H1 (cell line): ENCODE data around the gene SLC43A1. TPM values are rescaled to one million over a fixed set of nuclear protein-coding genes. Genes with fewer than 3 reads are reported as not detected.

Source experiments
- ASH2L ChIP-seq: fragments of 200-600, 300-600 bp; sonication (generic); IDR thresholded peaks from one replicate; pipeline ENCODE4 v1.7.1; 2017; ENCODE audit warnings: low read length
- EP300 ChIP-seq, 2 experiments: IDR thresholded peaks; 1 replicate in 1 of 2; 2 replicates in 1 of 2; pipeline ENCODE4 v1.6.1; 2011 to 2012; ENCODE audit warnings: low read depth in 2 of 2, low read length in 2 of 2, mild to moderate bottlenecking in 2 of 2, borderline replicate concordance in 1 of 2, inconsistent platforms in 1 of 2, moderate library complexity in 1 of 2
- RNF2 ChIP-seq: fragments of 200-900, 300-1000 bp; sonication (generic); IDR thresholded peaks from 2 replicates; pipeline ENCODE4 v1.7.1; 2016; ENCODE audit warnings: borderline replicate concordance, low read depth, mild to moderate bottlenecking, antibody characterized with exemption, low read length; ENCODE audit not compliant: poor library complexity, severe bottlenecking; ENCODE audit errors: missing control alignments
- SP2 ChIP-seq: IDR thresholded peaks from 2 replicates; pipeline ENCODE4 v1.6.1; 2012; ENCODE audit warnings: mild to moderate bottlenecking, low read length, inconsistent platforms
- polyA plus RNA-seq, 7 experiments: library from polyadenylated mRNA; depleted of rRNA in 3 of 7; stranded (reverse) in 5 of 7; unstranded in 2 of 7; fragments of >200 nt in 5 of 7; fragments of 200-250 nt in 2 of 7; gene quantifications; 1 replicate in 5 of 7; 2 replicates in 1 of 7; 4 replicates in 1 of 7; pipeline versions ENCODE4 v1.2.1 to v1.2.3, GENCODE V29; 2011 to 2013; ENCODE audit warnings: missing spikeins in 2 of 7, mixed read lengths in 2 of 7
- total RNA-seq: library from RNA; stranded (reverse); fragmentation: NEBNext Ultra II Directional; extraction: Animal tissue kit (Norgen Biotek cat#: 25700); gene quantifications from 2 replicates; pipeline ENCODE4 v1.2.1, GENCODE V29; 2021
- TF ChIP-seq, protein P1 (sequence below): fragments of 300-600 bp; sonication (generic); IDR thresholded peaks from 2 replicates; pipeline ENCODE4 v1.7.1; 2012; ENCODE audit warnings: low read length, moderate library complexity, mild to moderate bottlenecking, inconsistent platforms; ENCODE audit not compliant: insufficient replicate concordance
- TF ChIP-seq, protein P2 (sequence below): IDR thresholded peaks from 2 replicates; pipeline ENCODE4 v1.6.1; 2012; ENCODE audit warnings: inconsistent platforms

SLC43A1 gene
- total and polyA plus RNA-seq, 2 of the 8 experiments (the other 6 are each of a cell fraction or from before 2014, with no cell fraction given): 34.5 to 58.0 TPM

DNA sequence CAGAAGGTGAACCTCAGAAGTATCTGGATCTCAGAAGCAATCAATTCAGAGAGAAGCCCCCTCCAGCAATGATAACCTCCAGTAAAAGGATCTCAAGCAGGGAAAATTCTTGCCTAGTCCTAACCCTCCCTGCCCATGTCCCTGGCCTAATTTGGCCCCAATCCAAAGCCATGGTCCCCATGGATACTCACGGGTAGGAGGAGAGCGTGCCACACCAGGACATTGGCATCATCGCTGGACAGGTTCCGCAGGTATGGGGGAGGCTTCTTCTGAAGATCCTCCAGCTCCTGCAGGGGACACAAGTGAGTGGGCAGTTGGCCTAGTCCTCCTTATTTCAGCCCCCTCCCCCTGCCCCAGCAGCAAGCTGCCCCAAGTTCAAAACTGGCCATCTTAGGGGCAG is 44.6 kb upstream of the SLC43A1 start (continued):
- TF ChIP-seq, protein P1, sequence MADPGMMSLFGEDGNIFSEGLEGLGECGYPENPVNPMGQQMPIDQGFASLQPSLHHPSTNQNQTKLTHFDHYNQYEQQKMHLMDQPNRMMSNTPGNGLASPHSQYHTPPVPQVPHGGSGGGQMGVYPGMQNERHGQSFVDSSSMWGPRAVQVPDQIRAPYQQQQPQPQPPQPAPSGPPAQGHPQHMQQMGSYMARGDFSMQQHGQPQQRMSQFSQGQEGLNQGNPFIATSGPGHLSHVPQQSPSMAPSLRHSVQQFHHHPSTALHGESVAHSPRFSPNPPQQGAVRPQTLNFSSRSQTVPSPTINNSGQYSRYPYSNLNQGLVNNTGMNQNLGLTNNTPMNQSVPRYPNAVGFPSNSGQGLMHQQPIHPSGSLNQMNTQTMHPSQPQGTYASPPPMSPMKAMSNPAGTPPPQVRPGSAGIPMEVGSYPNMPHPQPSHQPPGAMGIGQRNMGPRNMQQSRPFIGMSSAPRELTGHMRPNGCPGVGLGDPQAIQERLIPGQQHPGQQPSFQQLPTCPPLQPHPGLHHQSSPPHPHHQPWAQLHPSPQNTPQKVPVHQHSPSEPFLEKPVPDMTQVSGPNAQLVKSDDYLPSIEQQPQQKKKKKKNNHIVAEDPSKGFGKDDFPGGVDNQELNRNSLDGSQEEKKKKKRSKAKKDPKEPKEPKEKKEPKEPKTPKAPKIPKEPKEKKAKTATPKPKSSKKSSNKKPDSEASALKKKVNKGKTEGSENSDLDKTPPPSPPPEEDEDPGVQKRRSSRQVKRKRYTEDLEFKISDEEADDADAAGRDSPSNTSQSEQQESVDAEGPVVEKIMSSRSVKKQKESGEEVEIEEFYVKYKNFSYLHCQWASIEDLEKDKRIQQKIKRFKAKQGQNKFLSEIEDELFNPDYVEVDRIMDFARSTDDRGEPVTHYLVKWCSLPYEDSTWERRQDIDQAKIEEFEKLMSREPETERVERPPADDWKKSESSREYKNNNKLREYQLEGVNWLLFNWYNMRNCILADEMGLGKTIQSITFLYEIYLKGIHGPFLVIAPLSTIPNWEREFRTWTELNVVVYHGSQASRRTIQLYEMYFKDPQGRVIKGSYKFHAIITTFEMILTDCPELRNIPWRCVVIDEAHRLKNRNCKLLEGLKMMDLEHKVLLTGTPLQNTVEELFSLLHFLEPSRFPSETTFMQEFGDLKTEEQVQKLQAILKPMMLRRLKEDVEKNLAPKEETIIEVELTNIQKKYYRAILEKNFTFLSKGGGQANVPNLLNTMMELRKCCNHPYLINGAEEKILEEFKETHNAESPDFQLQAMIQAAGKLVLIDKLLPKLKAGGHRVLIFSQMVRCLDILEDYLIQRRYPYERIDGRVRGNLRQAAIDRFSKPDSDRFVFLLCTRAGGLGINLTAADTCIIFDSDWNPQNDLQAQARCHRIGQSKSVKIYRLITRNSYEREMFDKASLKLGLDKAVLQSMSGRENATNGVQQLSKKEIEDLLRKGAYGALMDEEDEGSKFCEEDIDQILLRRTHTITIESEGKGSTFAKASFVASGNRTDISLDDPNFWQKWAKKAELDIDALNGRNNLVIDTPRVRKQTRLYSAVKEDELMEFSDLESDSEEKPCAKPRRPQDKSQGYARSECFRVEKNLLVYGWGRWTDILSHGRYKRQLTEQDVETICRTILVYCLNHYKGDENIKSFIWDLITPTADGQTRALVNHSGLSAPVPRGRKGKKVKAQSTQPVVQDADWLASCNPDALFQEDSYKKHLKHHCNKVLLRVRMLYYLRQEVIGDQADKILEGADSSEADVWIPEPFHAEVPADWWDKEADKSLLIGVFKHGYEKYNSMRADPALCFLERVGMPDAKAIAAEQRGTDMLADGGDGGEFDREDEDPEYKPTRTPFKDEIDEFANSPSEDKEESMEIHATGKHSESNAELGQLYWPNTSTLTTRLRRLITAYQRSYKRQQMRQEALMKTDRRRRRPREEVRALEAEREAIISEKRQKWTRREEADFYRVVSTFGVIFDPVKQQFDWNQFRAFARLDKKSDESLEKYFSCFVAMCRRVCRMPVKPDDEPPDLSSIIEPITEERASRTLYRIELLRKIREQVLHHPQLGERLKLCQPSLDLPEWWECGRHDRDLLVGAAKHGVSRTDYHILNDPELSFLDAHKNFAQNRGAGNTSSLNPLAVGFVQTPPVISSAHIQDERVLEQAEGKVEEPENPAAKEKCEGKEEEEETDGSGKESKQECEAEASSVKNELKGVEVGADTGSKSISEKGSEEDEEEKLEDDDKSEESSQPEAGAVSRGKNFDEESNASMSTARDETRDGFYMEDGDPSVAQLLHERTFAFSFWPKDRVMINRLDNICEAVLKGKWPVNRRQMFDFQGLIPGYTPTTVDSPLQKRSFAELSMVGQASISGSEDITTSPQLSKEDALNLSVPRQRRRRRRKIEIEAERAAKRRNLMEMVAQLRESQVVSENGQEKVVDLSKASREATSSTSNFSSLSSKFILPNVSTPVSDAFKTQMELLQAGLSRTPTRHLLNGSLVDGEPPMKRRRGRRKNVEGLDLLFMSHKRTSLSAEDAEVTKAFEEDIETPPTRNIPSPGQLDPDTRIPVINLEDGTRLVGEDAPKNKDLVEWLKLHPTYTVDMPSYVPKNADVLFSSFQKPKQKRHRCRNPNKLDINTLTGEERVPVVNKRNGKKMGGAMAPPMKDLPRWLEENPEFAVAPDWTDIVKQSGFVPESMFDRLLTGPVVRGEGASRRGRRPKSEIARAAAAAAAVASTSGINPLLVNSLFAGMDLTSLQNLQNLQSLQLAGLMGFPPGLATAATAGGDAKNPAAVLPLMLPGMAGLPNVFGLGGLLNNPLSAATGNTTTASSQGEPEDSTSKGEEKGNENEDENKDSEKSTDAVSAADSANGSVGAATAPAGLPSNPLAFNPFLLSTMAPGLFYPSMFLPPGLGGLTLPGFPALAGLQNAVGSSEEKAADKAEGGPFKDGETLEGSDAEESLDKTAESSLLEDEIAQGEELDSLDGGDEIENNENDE: no peak
- TF ChIP-seq, protein P2, sequence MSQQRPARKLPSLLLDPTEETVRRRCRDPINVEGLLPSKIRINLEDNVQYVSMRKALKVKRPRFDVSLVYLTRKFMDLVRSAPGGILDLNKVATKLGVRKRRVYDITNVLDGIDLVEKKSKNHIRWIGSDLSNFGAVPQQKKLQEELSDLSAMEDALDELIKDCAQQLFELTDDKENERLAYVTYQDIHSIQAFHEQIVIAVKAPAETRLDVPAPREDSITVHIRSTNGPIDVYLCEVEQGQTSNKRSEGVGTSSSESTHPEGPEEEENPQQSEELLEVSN: no peak
- TF ChIP-seq SP2: no peak
- TF ChIP-seq ASH2L: no peak
- TF ChIP-seq EP300 (IDR thresholded peaks at IDR 0.05; ENCODE audit: borderline replicate concordance in 1 of 2, low read depth in 2 of 2, low read length in 2 of 2): no peak
- no peak for TF ChIP-seq RNF2
